HUES48 (cell line): ENCODE data around the gene MRGPRD.

ENCODE experiments used
- H3K27ac ChIP-seq: one replicate; pipeline ENCODE4 v1.7.0; 2013; ENCODE audit warnings: low read depth, low read length, inconsistent platforms
- H3K27me3 ChIP-seq: 2 replicates; pipeline ENCODE4 v1.6.1; 2013; ENCODE audit warnings: mild to moderate bottlenecking, low read length; ENCODE audit not compliant: control insufficient read depth, insufficient read depth
- H3K36me3 ChIP-seq: 2 replicates; pipeline ENCODE4 v1.6.1; 2013; ENCODE audit warnings: low read length; ENCODE audit not compliant: control insufficient read depth, insufficient read depth
- H3K4me1 ChIP-seq: 2 replicates; pipeline ENCODE4 v1.6.1; 2013; ENCODE audit warnings: mild to moderate bottlenecking, low read length; ENCODE audit not compliant: control insufficient read depth, insufficient read depth
- H3K4me3 ChIP-seq: 2 replicates; pipeline ENCODE4 v1.5.1; 2013; ENCODE audit warnings: mild to moderate bottlenecking, low read depth, low read length
- H3K9ac ChIP-seq: 2 replicates; pipeline ENCODE4 v1.6.1; 2013; ENCODE audit warnings: mild to moderate bottlenecking, low read depth, low read length, moderate library complexity
- H3K9me3 ChIP-seq: 2 replicates; pipeline ENCODE4 v1.6.1; 2013; ENCODE audit warnings: low read length; ENCODE audit not compliant: control insufficient read depth, insufficient read depth

MRGPRD gene

GRCh38 chr11:68999093-68999747, 18.4 kb upstream of the MRGPRD start:
- Histone ChIP-seq H3K9me3 (no peaks in the 10 kb centered on the region), H3K4me1 (peaks cover 4% of the 10 kb centered on the region; the same call in 1 of the 2 replicates), H3K9ac (no peak overlapping the region), H3K27ac (no peak overlapping the region), H3K36me3 (no peaks in the 10 kb centered on the region), H3K27me3 (no peaks in the 10 kb centered on the region), H3K4me3 (no peak overlapping the region)

GRCh38 chr11:68998390-68998911, 17.7 kb upstream of the MRGPRD start:
- H3K36me3 ChIP-seq, result no peaks in the 10 kb centered on the region
- H3K27ac ChIP-seq, result no peak overlapping the region
- no peak overlapping the region for H3K4me3 ChIP-seq
- H3K27me3 ChIP-seq, result no peaks in the 10 kb centered on the region
- no peak overlapping the region for H3K9ac ChIP-seq
- H3K4me1 ChIP-seq, result peaks cover 4% of the 10 kb centered on the region; the same call in 1 of the 2 replicates
- no peaks in the 10 kb centered on the region for H3K9me3 ChIP-seq

GRCh38 chr11:68997995-68998348, 17.2 kb upstream of the MRGPRD start:
- H3K4me3 ChIP-seq, result no peak overlapping the region
- H3K9me3 ChIP-seq, result no peaks in the 10 kb centered on the region
- no peak overlapping the region for H3K9ac ChIP-seq
- no peak overlapping the region for H3K27ac ChIP-seq
- H3K4me1 ChIP-seq, result peaks cover 4% of the 10 kb centered on the region; the same call in 1 of the 2 replicates
- H3K36me3 ChIP-seq, result no peaks in the 10 kb centered on the region
- no peaks in the 10 kb centered on the region for H3K27me3 ChIP-seq

GRCh38 chr11:68997124-68997994, 16.6 kb upstream of the MRGPRD start:
- Histone ChIP-seq H3K27me3 (no peaks in the 10 kb centered on the region), H3K4me3 (no peak overlapping the region), H3K9ac (no peak overlapping the region), H3K36me3 (no peaks in the 10 kb centered on the region), H3K9me3 (no peaks in the 10 kb centered on the region), H3K27ac (no peak overlapping the region), H3K4me1 (peaks cover 4% of the 10 kb centered on the region; the same call in 1 of the 2 replicates)

- H3K27me3 ChIP-seq, result no peaks in the 10 kb centered on the region
- no peaks in the 10 kb centered on the region for H3K9me3 ChIP-seq
These were observed 15.8 kb upstream of the MRGPRD start for GRCh38 chr11:68996376-68997123.

GRCh38 chr11:68994894-68995285, 14.1 kb upstream of the MRGPRD start:
- no peak overlapping the region for H3K9ac ChIP-seq
- no peaks in the 10 kb centered on the region for H3K36me3 ChIP-seq
- no peak overlapping the region for H3K4me3 ChIP-seq
- no peaks in the 10 kb centered on the region for H3K27me3 ChIP-seq
- no peaks in the 10 kb centered on the region for H3K9me3 ChIP-seq
- H3K27ac ChIP-seq, result no peak overlapping the region
- peaks cover 4% of the 10 kb centered on the region; the same call in 1 of the 2 replicates for H3K4me1 ChIP-seq

More at GRCh38 chr11:68996376-68997123, 15.8 kb upstream of the MRGPRD start:
- Histone ChIP-seq H3K27ac (no peak overlapping the region), H3K9ac (no peak overlapping the region), H3K4me3 (no peak overlapping the region), H3K4me1 (peaks cover 4% of the 10 kb centered on the region; the same call in 1 of the 2 replicates), H3K36me3 (no peaks in the 10 kb centered on the region)

GRCh38 chr11:68994161-68994893, 13.5 kb upstream of the MRGPRD start:
- no peaks in the 10 kb centered on the region for H3K36me3 ChIP-seq
- no peak overlapping the region for H3K9ac ChIP-seq
- no peaks in the 10 kb centered on the region for H3K27me3 ChIP-seq
- H3K4me1 ChIP-seq, result peaks cover 4% of the 10 kb centered on the region; the same call in 1 of the 2 replicates
- H3K27ac ChIP-seq, result no peak overlapping the region
- H3K4me3 ChIP-seq, result no peak overlapping the region
- H3K9me3 ChIP-seq, result no peaks in the 10 kb centered on the region

- Histone ChIP-seq H3K4me3 (no peak overlapping the region), H3K9me3 (no peaks in the 10 kb centered on the region), H3K36me3 (no peaks in the 10 kb centered on the region), H3K9ac (no peak overlapping the region), H3K4me1 (peaks cover 4% of the 10 kb centered on the region; the same call in 1 of the 2 replicates), H3K27ac (no peak overlapping the region), H3K27me3 (no peaks in the 10 kb centered on the region)
These were observed 12.8 kb upstream of the MRGPRD start for GRCh38 chr11:68993546-68993945.

GRCh38 chr11:68992743-68993255, 12.0 kb upstream of the MRGPRD start:
- Histone ChIP-seq H3K4me1 (no peaks in the 10 kb centered on the region), H3K36me3 (no peaks in the 10 kb centered on the region), H3K27me3 (no peaks in the 10 kb centered on the region), H3K4me3 (no peak overlapping the region), H3K9ac (no peak overlapping the region), H3K27ac (no peak overlapping the region), H3K9me3 (no peaks in the 10 kb centered on the region)
